A549 (cell line): ENCODE data around the gene UBE2E2.
A peak's percentile ranks its signal among the peaks of the same experiment; 100 is the strongest.

Experiments
- ATOH8 ChIP-seq: fragments of 250-450 bp; sonication (Bioruptor Pico); IDR thresholded peaks from 2 replicates; pipeline ENCODE4 v1.5.0; 2020; ENCODE audit warnings: low read depth, mild to moderate bottlenecking, moderate library complexity
- CEBPB ChIP-seq, 2 experiments: fragments of >200 bp in 1 of 2; sonication (Bioruptor Twin) in 1 of 2; formaldehyde crosslinking in 1 of 2; IDR thresholded peaks; 2 replicates each; pipeline ENCODE4 v1.6.1; 2012 to 2016
- CTCF ChIP-seq: fragments of >200 bp; sonication (Bioruptor Twin); formaldehyde crosslinking; IDR thresholded peaks from 3 replicates; pipeline ENCODE4 v1.5.1; 2016
- EP300 ChIP-seq, 2 experiments: fragments of >200 bp; sonication (Bioruptor Twin); formaldehyde crosslinking; IDR thresholded peaks; 2 replicates in 1 of 2; 3 replicates in 1 of 2; pipeline ENCODE4 v1.6.1; 2016 to 2017
- FOXS1 ChIP-seq: fragments of 250-450 bp; sonication (Bioruptor Pico); IDR thresholded peaks from 2 replicates; pipeline ENCODE4 v1.5.0; 2020; ENCODE audit warnings: mild to moderate bottlenecking, moderate library complexity
- NPAS2 ChIP-seq: fragments of 250-450 bp; sonication (Bioruptor Pico); IDR thresholded peaks from 2 replicates; pipeline ENCODE4 v1.8.0; 2022; ENCODE audit warnings: mild to moderate bottlenecking, moderate library complexity, borderline replicate concordance
- PHF8 ChIP-seq: fragments of 200-600 bp; sonication (generic); IDR thresholded peaks from 2 replicates; pipeline ENCODE4 v1.6.1; 2016; ENCODE audit warnings: low read depth, mild to moderate bottlenecking, antibody characterized with exemption, moderate library complexity, borderline replicate concordance
- POLR2A ChIP-seq: IDR thresholded peaks from 2 replicates; pipeline ENCODE4 v1.6.1; 2012; ENCODE audit warnings: mild to moderate bottlenecking, low read length
- RAD21 ChIP-seq, 2 experiments: fragments of >200 bp in 1 of 2; sonication (Bioruptor Twin) in 1 of 2; formaldehyde crosslinking in 1 of 2; IDR thresholded peaks in 1 of 2; conservative IDR thresholded peaks in 1 of 2; 2 replicates in 1 of 2; 3 replicates in 1 of 2; pipeline ENCODE4 v1.6.1; 2012 to 2018; ENCODE audit warnings: inconsistent platforms in 1 of 2
- REST ChIP-seq: fragments of 200-600 bp; sonication (generic); IDR thresholded peaks from 2 replicates; pipeline ENCODE4 v1.6.1; 2016; ENCODE audit warnings: antibody characterized with exemption, mild to moderate bottlenecking, moderate library complexity
- SMC3 ChIP-seq: fragments of >200 bp; sonication (Bioruptor Twin); formaldehyde crosslinking; IDR thresholded peaks from 3 replicates; pipeline ENCODE4 v1.6.1; 2018; ENCODE audit warnings: inconsistent platforms

- TF ChIP-seq CTCF (no peak), CEBPB (IDR thresholded peaks at IDR 0.05) (no peak), ATOH8 (CRISPR knock-in tag) (no peak), RAD21 (conservative IDR thresholded peaks at IDR 0.05 in 1 of 2, IDR thresholded peaks at IDR 0.05 in 1 of 2) (0 out of 5 replicates have a peak, but pooled peaks of 1 of the 2 experiments have one; percentile 19), POLR2A (no peak), PHF8 (no peak), NPAS2 (no peak), FOXS1 (CRISPR knock-in tag) (no peak), REST (no peak), EP300 (IDR thresholded peaks at IDR 0.05) (no peak), SMC3 (no peak)
These were observed 411.9 kb downstream of the UBE2E2 start for GRCh38 chr3:23615068-23615467.
